GM12878 (cell line): Measurements from ENCODE around the gene WDFY4. TPM values are rescaled to one million over a fixed set of nuclear protein-coding genes. Genes with fewer than 3 reads are reported as not detected.
A peak's percentile ranks its signal among the peaks of the same experiment; 100 is the strongest.

Experiments used
- ATAC-seq: fragments of 200-7000 bp; cut with Tn5 transposase; 3 replicates; pipeline ENCODE4 v1.9.1; 2020; ENCODE audit warnings: mild to moderate bottlenecking, moderate library complexity
- BruUV-seq: library from RNA; stranded (reverse); fragments of 400-500 nt; replicated peaks from 2 replicates; lab custom pipeline; 2021; lab: Mats Ljungman, UMichigan
- CTCF ChIA-PET: fragments of 300-600 bp; sonication (Branson Sonifier 250); formaldehyde crosslinking; extraction: SDS; loops from one replicate; lab custom pipeline; 2021; ENCODE audit warnings: inconsistent platforms; lab: Yijun Ruan, JAX
- POLR2A ChIA-PET: fragments of 350-600 bp; formaldehyde crosslinking; extraction: SDS; loops from one replicate; lab custom pipeline; 2021; ENCODE audit warnings: inconsistent platforms; lab: Charles Lee
- RAD21 ChIA-PET: fragments of 300-600 bp; sonication (Branson Sonifier 250); formaldehyde crosslinking; loops from one replicate; lab custom pipeline; 2023; ENCODE audit warnings: antibody characterized with exemption; ENCODE audit not compliant: unreplicated experiment; lab: Charles Lee
- SMC1A ChIA-PET: fragments of 300-600 bp; sonication (Branson Sonifier 250); formaldehyde crosslinking; loops from one replicate; lab custom pipeline; 2023; ENCODE audit not compliant: unreplicated experiment, uncharacterized antibody; lab: Charles Lee
- DNase-seq: peaks from one replicate; pipeline ENCODE4 v3.0.0-alpha.2; 2011; ENCODE audit warnings: low read depth, low spot score
- FAIRE-seq: peaks from 3 replicates; lab custom pipeline; 2011; peaks lifted over from hg19 to GRCh38; lab: Jason Lieb, UNC
- H2AFZ ChIP-seq: 2 replicates; pipeline ENCODE4 v1.6.0; 2011; ENCODE audit warnings: low read depth, low read length, control low read depth; ENCODE audit not compliant: control insufficient read depth
- H3K27ac ChIP-seq: 2 replicates; pipeline ENCODE4 v1.5.1; 2011; ENCODE audit warnings: control low read depth; ENCODE audit not compliant: control insufficient read depth, insufficient read depth
- H3K27me3 ChIP-seq, 2 experiments: replicated peaks in 1 of 2; 2 replicates each; pipeline versions ENCODE4 v1.6.0 to v1.6.1; 2011; ENCODE audit warnings: low read length in 1 of 2; ENCODE audit not compliant: control insufficient read depth in 2 of 2, insufficient read depth in 2 of 2
- H3K36me3 ChIP-seq, 2 experiments: 2 replicates each; pipeline ENCODE4 v1.5.1; 2011; ENCODE audit warnings: low read length in 1 of 2; ENCODE audit not compliant: control insufficient read depth in 2 of 2, insufficient read depth in 2 of 2
- H3K4me1 ChIP-seq: 2 replicates; pipeline ENCODE4 v1.6.1; 2011; ENCODE audit warnings: mild to moderate bottlenecking, low read length, moderate library complexity, mixed read lengths; ENCODE audit not compliant: control insufficient read depth, insufficient read depth
- H3K4me2 ChIP-seq: 2 replicates; pipeline ENCODE4 v1.6.0; 2011; ENCODE audit warnings: control low read depth; ENCODE audit not compliant: control insufficient read depth, insufficient read depth
- H3K4me3 ChIP-seq: fragments of 200-600 bp; sonication (generic); 2 replicates; pipeline ENCODE4 v1.5.1; 2016
- H3K79me2 ChIP-seq: 2 replicates; pipeline ENCODE4 v1.6.0; 2011; ENCODE audit warnings: low read length; ENCODE audit not compliant: control insufficient read depth, insufficient read depth
- H3K9ac ChIP-seq: 2 replicates; pipeline ENCODE4 v1.8.0; 2011; ENCODE audit warnings: low read length, control low read depth, mixed read lengths; ENCODE audit not compliant: control insufficient read depth, insufficient read depth
- H3K9me3 ChIP-seq: replicated peaks from 3 replicates; pipeline ENCODE4 v1.5.1; 2011; ENCODE audit warnings: mild to moderate bottlenecking, low read length; ENCODE audit not compliant: control insufficient read depth, insufficient read depth
- H4K20me1 ChIP-seq: 2 replicates; pipeline ENCODE4 v1.6.0; 2011; ENCODE audit not compliant: control insufficient read depth, insufficient read depth
- FOS ChIP-seq: IDR thresholded peaks from 3 replicates; pipeline ENCODE4 v1.6.1; 2011; ENCODE audit warnings: borderline replicate concordance; ENCODE audit not compliant: insufficient read length; ENCODE audit errors: extremely low read depth
- IRF4 ChIP-seq: IDR thresholded peaks from 2 replicates; pipeline ENCODE4 v1.6.1; 2011; ENCODE audit warnings: low read depth, low read length
- NFYA ChIP-seq: IDR thresholded peaks from 2 replicates; pipeline ENCODE4 v1.6.1; 2011; ENCODE audit warnings: low read depth, mild to moderate bottlenecking, low read length, improper control_type of control experiment, borderline replicate concordance
- RELA ChIP-seq: fragments of 450-650 bp; IDR thresholded peaks from 2 replicates; pipeline ENCODE4 v1.8.0; 2014; ENCODE audit warnings: borderline replicate concordance; ENCODE audit not compliant: partially characterized antibody
- SMC3 ChIP-seq: IDR thresholded peaks from 2 replicates; pipeline ENCODE4 v1.6.1; 2011; ENCODE audit warnings: low read length, improper control_type of control experiment, borderline replicate concordance
- SRF ChIP-seq, 2 experiments: IDR thresholded peaks; 2 replicates each; pipeline ENCODE4 v1.6.1; 2011; ENCODE audit warnings: low read depth in 2 of 2, low read length in 2 of 2, mild to moderate bottlenecking in 1 of 2, moderate library complexity in 1 of 2
- STAT1 ChIP-seq: fragments of 450-650 bp; conservative IDR thresholded peaks from 2 replicates; pipeline ENCODE4 v1.6.1; 2014; ENCODE audit warnings: antibody characterized with exemption, mild to moderate bottlenecking
- ZNF24 ChIP-seq: fragments of 450-650 bp; IDR thresholded peaks from 2 replicates; pipeline ENCODE4 v1.6.1; 2017; ENCODE audit warnings: antibody characterized with exemption, mild to moderate bottlenecking
- WGBS: methylation state at CpG from one replicate; pipeline ENCODE4 v1.1.6; 2016; ENCODE audit warnings: low lambda C conversion rate; ENCODE audit not compliant: insufficient replicate concordance, insufficient coverage; ENCODE audit errors: missing lambda C conversion rate; 5-methylcytosine and 5-hydroxymethylcytosine counted together
- in situ Hi-C: fragments of 300-500 bp; cut with MboI; formaldehyde crosslinking; loops from 9 replicates; pipeline ENCODE4 v1.14.3; 2018; ENCODE audit warnings: mixed read lengths
- intact Hi-C: fragments of 100-400 bp; cut with micrococcal nuclease; formaldehyde crosslinking; loops from one replicate; pipeline ENCODE4 v1.14.2; 2022; ENCODE audit not compliant: unreplicated experiment
- polyA plus RNA-seq, 11 experiments: library from polyadenylated mRNA; depleted of rRNA in 4 of 11; unstranded in 6 of 11; stranded (reverse) in 5 of 11; fragments of >200 nt; fragmentation: Nextera tagmentation in 4 of 11; fragmentation: Illumina TruSeq in 1 of 11; extraction: Ambion mirVana in 4 of 11; extraction: Trizol in 1 of 11; gene quantifications; 1 replicate in 1 of 11; 2 replicates in 10 of 11; pipeline versions ENCODE4 v1.2.1 to v1.2.3, GENCODE V29; 2011 to 2016; ENCODE audit warnings: inconsistent platforms in 2 of 11, missing spikeins in 2 of 11, low read depth in 1 of 11
- total RNA-seq, 4 experiments: library from RNA; depleted of rRNA in 3 of 4; stranded (reverse); fragments of >200 nt in 3 of 4; fragmentation: Illumina TruSeq in 1 of 4; extraction: Trizol in 1 of 4; gene quantifications; 2 replicates each; pipeline versions ENCODE4 v1.2.1 to v1.2.3, GENCODE V29; 2013 to 2021
- TF ChIP-seq, protein P1 (sequence below): fragments of 450-650 bp; formaldehyde crosslinking; IDR thresholded peaks from 2 replicates; pipeline ENCODE4 v1.4.0; 2022; ENCODE audit warnings: mild to moderate bottlenecking, moderate library complexity

Gene WDFY4
- total and polyA plus RNA-seq, 10 of the 15 experiments (the other 5 are each of a cell fraction or from before 2014, with no cell fraction given): 13.5 to 132 (median 47.3) TPM

DNA sequence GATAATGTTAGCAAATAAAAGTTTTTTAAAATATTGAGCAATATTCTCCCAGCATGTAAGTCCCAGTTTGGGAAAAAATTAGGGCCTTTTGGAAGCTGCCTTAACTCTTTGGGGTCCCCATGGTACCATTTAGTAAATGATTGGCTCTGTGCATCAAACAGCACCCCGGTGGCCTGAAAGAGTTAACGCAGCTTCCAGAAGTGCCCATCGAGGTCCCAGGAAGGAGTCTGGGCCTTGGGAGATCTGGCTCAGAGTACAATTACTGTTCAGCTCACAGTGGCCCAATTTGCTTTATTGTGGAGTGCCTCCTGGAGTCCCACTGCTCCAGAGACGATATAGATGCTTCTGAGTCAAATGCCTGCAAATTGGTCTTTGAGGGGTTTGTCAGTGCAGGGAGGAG is 31.7 kb downstream of the WDFY4 start:
- Histone ChIP-seq H3K27me3 (no peaks in the 10 kb centered on the region), H3K36me3 (peaks cover 42 to 50% of the 10 kb centered on the region in 2 experiments), H3K9ac (no peak overlapping the region), H3K27ac (no peak overlapping the region), H3K79me2 (peaks cover 17% of the 10 kb centered on the region), H3K4me3 (no peak overlapping the region), H3K4me2 (no peak overlapping the region), H3K4me1 (no peaks in the 10 kb centered on the region)
- DNase-seq (no peak), FAIRE-seq (no peak), ATAC-seq (peak; percentile 27; the same call in 1 of the 3 replicates)
- BruUV-seq: no TSS peak
- in situ Hi-C loops: no loop called here
- SMC1A ChIA-PET: interaction anchor here (1.0 to 8.2 kb wide), 9 partner anchors 14 to 108 kb away, joined by 3 to 60 read pairs (median 4); no protein-coding TSS in a partner anchor
- CTCF ChIA-PET: interaction anchor here (1.0 to 2.8 kb wide), 6 partner anchors 15 to 166 kb away, joined by 3 to 19 read pairs (median 6); no protein-coding TSS in a partner anchor
- POLR2A ChIA-PET: interaction anchor here (0.9 kb wide), 1 partner anchor 28 kb away, joined by 3 read pairs; no protein-coding TSS in a partner anchor
- 72% methylated on average over 4 of the region's 4 CpGs for WGBS
- TF ChIP-seq FOS (no peak), ZNF24 (no peak), RELA (no peak), SRF (IDR thresholded peaks at IDR 0.05; ENCODE audit: low read depth in 2 of 2, low read length in 2 of 2) (no peak), STAT1 (no peak), IRF4 (no peak), NFYA (no peak), SMC3 (no peak)
- TF ChIP-seq, protein P1, sequence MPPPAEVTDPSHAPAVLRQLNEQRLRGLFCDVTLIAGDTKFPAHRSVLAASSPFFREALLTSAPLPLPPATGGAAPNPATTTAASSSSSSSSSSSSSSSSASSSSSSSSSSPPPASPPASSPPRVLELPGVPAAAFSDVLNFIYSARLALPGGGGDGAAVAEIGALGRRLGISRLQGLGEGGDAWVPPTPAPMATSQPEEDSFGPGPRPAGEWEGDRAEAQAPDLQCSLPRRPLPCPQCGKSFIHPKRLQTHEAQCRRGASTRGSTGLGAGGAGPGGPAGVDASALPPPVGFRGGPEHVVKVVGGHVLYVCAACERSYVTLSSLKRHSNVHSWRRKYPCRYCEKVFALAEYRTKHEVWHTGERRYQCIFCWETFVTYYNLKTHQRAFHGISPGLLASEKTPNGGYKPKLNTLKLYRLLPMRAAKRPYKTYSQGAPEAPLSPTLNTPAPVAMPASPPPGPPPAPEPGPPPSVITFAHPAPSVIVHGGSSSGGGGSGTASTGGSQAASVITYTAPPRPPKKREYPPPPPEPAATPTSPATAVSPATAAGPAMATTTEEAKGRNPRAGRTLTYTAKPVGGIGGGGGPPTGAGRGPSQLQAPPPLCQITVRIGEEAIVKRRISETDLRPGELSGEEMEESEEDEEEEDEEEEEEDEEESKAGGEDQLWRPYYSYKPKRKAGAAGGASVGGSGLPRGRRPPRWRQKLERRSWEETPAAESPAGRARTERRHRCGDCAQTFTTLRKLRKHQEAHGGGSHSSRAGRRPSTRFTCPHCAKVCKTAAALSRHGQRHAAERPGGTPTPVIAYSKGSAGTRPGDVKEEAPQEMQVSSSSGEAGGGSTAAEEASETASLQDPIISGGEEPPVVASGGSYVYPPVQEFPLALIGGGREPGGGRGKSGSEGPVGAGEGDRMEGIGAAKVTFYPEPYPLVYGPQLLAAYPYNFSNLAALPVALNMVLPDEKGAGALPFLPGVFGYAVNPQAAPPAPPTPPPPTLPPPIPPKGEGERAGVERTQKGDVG (CRISPR knock-in tag): no peak
- TF ChIP-seq, all 136 proteins: peak for 0
- Histone ChIP-seq H2AFZ (no peak overlapping the region), H3K9me3 (no peaks in the 10 kb centered on the region; the same call in 1 of the 3 replicates), H4K20me1 (no peaks in the 10 kb centered on the region)
- intact Hi-C loops: no loop called here
- RAD21 ChIA-PET: interaction anchor here (1.1 to 1.2 kb wide), 2 partner anchors 14 to 58 kb away, joined by 3 read pairs; no protein-coding TSS in a partner anchor
